Mesendoderm (in vitro differentiated cells): ENCODE data around the gene KCNJ10.

Experiments
- DNase-seq: peaks from one replicate; pipeline ENCODE4 v3.0.0; 2013
- H2AK5ac ChIP-seq: 2 replicates; pipeline ENCODE4 v1.6.1; 2013; ENCODE audit warnings: low read length, inconsistent platforms
- H2BK120ac ChIP-seq: 2 replicates; pipeline ENCODE4 v1.6.1; 2013; ENCODE audit warnings: low read depth, mild to moderate bottlenecking, low read length, moderate library complexity, mixed read lengths
- H2BK15ac ChIP-seq: replicated peaks from 2 replicates; pipeline ENCODE4 v1.6.1; 2013; ENCODE audit warnings: low read depth, mild to moderate bottlenecking, moderate library complexity
- H2BK5ac ChIP-seq: 2 replicates; pipeline ENCODE4 v1.6.1; 2013; ENCODE audit warnings: low read length, inconsistent platforms
- H3K18ac ChIP-seq: 2 replicates; pipeline ENCODE4 v1.6.1; 2013; ENCODE audit warnings: mild to moderate bottlenecking, low read length, mixed read lengths
- H3K23ac ChIP-seq: one replicate; pipeline ENCODE4 v1.6.1; 2013; ENCODE audit warnings: low read length
- H3K27ac ChIP-seq: 2 replicates; pipeline ENCODE4 v1.5.1; 2013; ENCODE audit warnings: low read depth, mild to moderate bottlenecking, inconsistent platforms, low read length, moderate library complexity
- H3K27me3 ChIP-seq: 2 replicates; pipeline ENCODE4 v1.6.1; 2013; ENCODE audit warnings: low read length, control low read depth, mild to moderate bottlenecking, inconsistent platforms; ENCODE audit not compliant: insufficient read depth, poor library complexity
- H3K36me3 ChIP-seq: 2 replicates; pipeline ENCODE4 v1.6.1; 2013; ENCODE audit warnings: low read length, inconsistent platforms; ENCODE audit not compliant: control insufficient read depth, insufficient read depth
- H3K4ac ChIP-seq: one replicate; pipeline ENCODE4 v1.6.1; 2013; ENCODE audit warnings: low read depth, mild to moderate bottlenecking, low read length, moderate library complexity
- H3K4me1 ChIP-seq: 2 replicates; pipeline ENCODE4 v1.6.1; 2013; ENCODE audit warnings: low read depth, low read length, inconsistent platforms; ENCODE audit not compliant: control insufficient read depth
- H3K4me2 ChIP-seq: 2 replicates; pipeline ENCODE4 v1.6.1; 2013; ENCODE audit warnings: low read length
- H3K4me3 ChIP-seq: 2 replicates; pipeline ENCODE4 v1.5.1; 2013; ENCODE audit warnings: mild to moderate bottlenecking, low read length
- H3K56ac ChIP-seq: one replicate; pipeline ENCODE4 v1.6.1; 2013; ENCODE audit warnings: low read length
- H3K79me1 ChIP-seq: 2 replicates; pipeline ENCODE4 v1.6.1; 2013; ENCODE audit warnings: low read length, inconsistent platforms
- H3K79me2 ChIP-seq: 2 replicates; pipeline ENCODE4 v1.6.1; 2013; ENCODE audit warnings: mild to moderate bottlenecking, low read length; ENCODE audit not compliant: control insufficient read depth, insufficient read depth
- H3K9ac ChIP-seq: 2 replicates; pipeline ENCODE4 v1.6.1; 2013; ENCODE audit warnings: low read length, inconsistent platforms
- H4K5ac ChIP-seq: one replicate; pipeline ENCODE4 v1.6.1; 2013; ENCODE audit warnings: low read length
- H4K8ac ChIP-seq: one replicate; pipeline ENCODE4 v1.6.1; 2013; ENCODE audit warnings: low read depth, mild to moderate bottlenecking, control low read depth, low read length, moderate library complexity
- WGBS: extraction: QIAGEN DNeasy Blood & Tissue Kit; methylation state at CpG from one replicate; pipeline ENCODE4 v1.1.7; 2013; ENCODE audit warnings: low lambda C conversion rate, missing lambda C conversion rate; ENCODE audit not compliant: insufficient coverage; ENCODE audit errors: extremely low coverage; 5-methylcytosine and 5-hydroxymethylcytosine counted together

Gene KCNJ10

GRCh38 chr1:160097151-160097910 lies 27.4 kb upstream of the KCNJ10 start:
- peak; percentile 50 for DNase-seq
- H3K9ac ChIP-seq: peak overlapping the region; percentile 80
- H3K36me3 ChIP-seq: no peaks in the 10 kb centered on the region
- peaks cover 9% of the 10 kb centered on the region for H3K79me1 ChIP-seq
- no peak overlapping the region for H2BK120ac ChIP-seq
- H3K4me2 ChIP-seq: peak overlapping the region; percentile 92
- H3K4ac ChIP-seq: no peak overlapping the region
- peak overlapping the region; percentile 32 for H2BK5ac ChIP-seq
- peak overlapping the region; percentile 86 for H3K56ac ChIP-seq
- H2AK5ac ChIP-seq: no peak overlapping the region
- peaks cover 9% of the 10 kb centered on the region for H3K79me2 ChIP-seq
- H3K23ac ChIP-seq: peak overlapping the region; percentile 83
- no peak overlapping the region for H3K18ac ChIP-seq
- no peak overlapping the region for H3K27ac ChIP-seq
- H4K5ac ChIP-seq: no peak overlapping the region
- H3K4me1 ChIP-seq: peaks cover 27% of the 10 kb centered on the region
- WGBS: no CpG with 5 or more reads among the region's 5 CpGs
- H3K4me3 ChIP-seq: peak overlapping the region; percentile 66
- H3K27me3 ChIP-seq: no peaks in the 10 kb centered on the region
- H2BK15ac ChIP-seq: no peak overlapping the region
- H4K8ac ChIP-seq: no peak overlapping the region

GRCh38 chr1:160096274-160097116 lies 26.5 kb upstream of the KCNJ10 start:
- Histone ChIP-seq H3K4me1 (peaks cover 27% of the 10 kb centered on the region), H4K8ac (no peak overlapping the region), H3K9ac (peak overlapping the region; percentile 80), H3K79me1 (peaks cover 9% of the 10 kb centered on the region), H2AK5ac (peak overlapping the region; percentile 11), H3K36me3 (peaks cover 1% of the 10 kb centered on the region), H3K4ac (no peak overlapping the region), H3K4me3 (no peak overlapping the region), H3K56ac (peak overlapping the region; percentile 75), H4K5ac (no peak overlapping the region), H2BK120ac (no peak overlapping the region), H2BK15ac (no peak overlapping the region), H3K27me3 (no peaks in the 10 kb centered on the region), H3K18ac (no peak overlapping the region), H2BK5ac (peak overlapping the region; percentile 57), H3K27ac (peak overlapping the region; percentile 62), H3K4me2 (no peak overlapping the region), H3K23ac (no peak overlapping the region), H3K79me2 (peaks cover 9% of the 10 kb centered on the region)
- no CpG with 5 or more reads among the region's 4 CpGs for WGBS
- peak; percentile 86 for DNase-seq

- peaks cover 9% of the 10 kb centered on the region for H3K79me2 ChIP-seq
- WGBS: no CpG with 5 or more reads among the region's 4 CpGs
- peak; percentile 68 for DNase-seq
- peak overlapping the region; percentile 2 for H2AK5ac ChIP-seq
- H3K4me3 ChIP-seq: no peak overlapping the region
- H3K4me1 ChIP-seq: peaks cover 25% of the 10 kb centered on the region
- peak overlapping the region; percentile 7 for H2BK5ac ChIP-seq
- H4K5ac ChIP-seq: no peak overlapping the region
- no peak overlapping the region for H3K18ac ChIP-seq
- H2BK15ac ChIP-seq: no peak overlapping the region
- H3K23ac ChIP-seq: no peak overlapping the region
- H4K8ac ChIP-seq: no peak overlapping the region
- H3K56ac ChIP-seq: peak overlapping the region; percentile 80
- H3K4ac ChIP-seq: no peak overlapping the region
- peak overlapping the region; percentile 3 for H3K27ac ChIP-seq
- H3K9ac ChIP-seq: peak overlapping the region; percentile 10
- H3K4me2 ChIP-seq: no peak overlapping the region
- H3K27me3 ChIP-seq: no peaks in the 10 kb centered on the region
- peaks cover 1% of the 10 kb centered on the region for H3K36me3 ChIP-seq
- no peak overlapping the region for H2BK120ac ChIP-seq
- H3K79me1 ChIP-seq: peaks cover 9% of the 10 kb centered on the region
Measured at GRCh38 chr1:160095382-160096105, 25.6 kb upstream of the KCNJ10 start.

DNA sequence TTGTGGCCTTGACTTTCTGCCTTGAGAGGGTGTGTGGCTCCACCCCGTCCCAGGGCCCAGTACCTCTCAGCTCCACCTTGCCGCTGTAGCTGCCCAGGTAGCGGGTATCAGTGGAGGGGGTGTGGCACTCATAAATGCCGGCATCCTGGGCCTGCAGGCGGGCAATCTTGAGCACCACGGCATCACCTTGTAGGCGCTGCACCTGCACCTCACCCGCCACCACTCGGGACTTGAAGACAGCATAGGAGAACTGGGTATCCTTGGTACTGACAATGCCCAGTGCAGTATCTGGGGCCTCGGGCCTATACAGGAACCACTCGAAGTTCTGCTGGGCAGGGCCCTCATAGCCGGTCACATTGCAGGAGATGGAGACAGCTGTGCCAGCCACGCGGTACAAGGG lies 24.8 kb upstream of the KCNJ10 start:
- Histone ChIP-seq H4K8ac (no peak overlapping the region), H3K18ac (no peak overlapping the region)

DNA sequence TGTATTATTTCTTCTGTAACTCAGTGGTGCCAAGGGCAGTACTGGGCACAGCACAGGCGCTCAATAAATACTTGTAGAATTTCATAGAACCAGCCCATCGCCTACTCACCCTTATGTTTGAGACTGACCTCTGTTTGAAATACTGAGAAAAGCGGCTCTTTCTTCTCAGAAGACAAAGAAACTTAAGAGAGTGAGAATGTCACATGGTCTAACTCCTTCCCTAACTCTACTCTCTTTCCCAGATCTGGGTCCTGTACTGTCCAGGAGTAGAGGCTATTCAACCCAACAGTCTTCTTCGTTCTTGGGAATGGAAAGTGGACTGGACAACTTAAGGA lies 24.3 kb upstream of the KCNJ10 start:
- H3K4me2 ChIP-seq: no peak overlapping the region
- no peak overlapping the region for H3K4me3 ChIP-seq
- no peak overlapping the region for H3K23ac ChIP-seq
- no peak overlapping the region for H2AK5ac ChIP-seq
- no peak overlapping the region for H3K27ac ChIP-seq
- H3K36me3 ChIP-seq: peaks cover 1% of the 10 kb centered on the region
- H4K8ac ChIP-seq: no peak overlapping the region
- no CpG with 5 or more reads among the region's 4 CpGs for WGBS
- H3K79me2 ChIP-seq: peaks cover 9% of the 10 kb centered on the region
- no peak overlapping the region for H3K4ac ChIP-seq
- no peak overlapping the region for H3K56ac ChIP-seq
- H3K9ac ChIP-seq: no peak overlapping the region
- no peaks in the 10 kb centered on the region for H3K27me3 ChIP-seq
- no peak overlapping the region for H4K5ac ChIP-seq
- H2BK15ac ChIP-seq: no peak overlapping the region
- no peak overlapping the region for H2BK120ac ChIP-seq
- H3K79me1 ChIP-seq: peaks cover 9% of the 10 kb centered on the region
- no peak for DNase-seq
- peaks cover 25% of the 10 kb centered on the region for H3K4me1 ChIP-seq
- no peak overlapping the region for H2BK5ac ChIP-seq
- no peak overlapping the region for H3K18ac ChIP-seq

More for the DNA sequence above, 24.8 kb upstream of the KCNJ10 start:
- Histone ChIP-seq H3K4me2 (no peak overlapping the region), H3K9ac (no peak overlapping the region), H3K27ac (no peak overlapping the region), H3K4me3 (no peak overlapping the region), H3K27me3 (no peaks in the 10 kb centered on the region), H3K56ac (no peak overlapping the region), H3K36me3 (peaks cover 1% of the 10 kb centered on the region), H2BK5ac (no peak overlapping the region), H2BK15ac (no peak overlapping the region), H3K23ac (no peak overlapping the region), H3K4me1 (peaks cover 25% of the 10 kb centered on the region), H3K4ac (no peak overlapping the region), H3K79me2 (peaks cover 9% of the 10 kb centered on the region), H2AK5ac (no peak overlapping the region), H2BK120ac (no peak overlapping the region), H3K79me1 (peaks cover 9% of the 10 kb centered on the region), H4K5ac (no peak overlapping the region)
- WGBS: no CpG with 5 or more reads among the region's 14 CpGs
- DNase-seq: no peak
